Lower leg skin (tissue), 3 donors: ENCODE results near the gene ACKR4.
"Not testable (repeated sequence)": the region's sequence is repeated elsewhere in the genome, so short reads cannot be mapped to it uniquely, and the experiment has no call there.

Source experiments
- CTCF ChIP-seq, 3 donors: fragments of 450-650 bp; IDR thresholded peaks; one replicate each; pipeline ENCODE4 v1.5.1; 2016; ENCODE audit warnings: antibody characterized with exemption in 3 of 3, mild to moderate bottlenecking in 3 of 3, moderate library complexity in 2 of 3
- POLR2A ChIP-seq, 2 donors: fragments of 450-650 bp; IDR thresholded peaks; one replicate each; pipeline ENCODE4 v1.6.1; 2016 to 2017; ENCODE audit warnings: antibody characterized with exemption in 2 of 2, mild to moderate bottlenecking in 1 of 2, moderate library complexity in 1 of 2

- TF ChIP-seq CTCF, POLR2A (IDR thresholded peaks at IDR 0.05): not testable (repeated sequence)
These were observed 3.5 kb downstream of the ACKR4 start for GRCh38 chr3:132600614-132601013.
